COLO829 (cell line): ENCODE measurements around the gene FBLN5.
"Not testable (repeated sequence)": the region's sequence is repeated elsewhere in the genome, so short reads cannot be mapped to it uniquely, and the experiment has no call there.

ENCODE experiments used
- DNase-seq: peaks from one replicate; pipeline ENCODE4 v3.0.0; 2012; ENCODE audit warnings: low spot score

The FBLN5 gene

DNA sequence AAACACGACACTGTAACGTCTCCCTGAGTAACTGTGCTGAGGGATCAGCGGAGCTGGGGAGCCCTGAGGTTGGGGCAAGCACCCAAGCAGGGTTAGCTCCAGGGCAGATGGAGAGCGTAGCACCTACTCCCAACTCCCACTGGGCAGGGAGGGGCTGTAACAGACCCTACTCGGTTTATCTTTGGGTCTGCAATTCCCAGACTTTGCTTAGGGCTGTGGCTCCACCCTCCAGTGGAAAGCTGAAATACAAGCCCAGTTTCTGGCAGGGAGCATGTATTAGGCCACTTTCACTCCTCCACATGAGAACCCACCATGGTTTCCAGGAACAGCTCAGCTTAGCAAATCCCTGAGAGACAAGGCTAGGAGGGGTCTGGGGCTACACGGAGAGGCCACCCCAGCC lies 62.8 kb downstream of the FBLN5 start:
- no peak for DNase-seq

GRCh38 chr14:91883753-91884152 lies 63.7 kb downstream of the FBLN5 start:
- DNase-seq, result no peak

DNA sequence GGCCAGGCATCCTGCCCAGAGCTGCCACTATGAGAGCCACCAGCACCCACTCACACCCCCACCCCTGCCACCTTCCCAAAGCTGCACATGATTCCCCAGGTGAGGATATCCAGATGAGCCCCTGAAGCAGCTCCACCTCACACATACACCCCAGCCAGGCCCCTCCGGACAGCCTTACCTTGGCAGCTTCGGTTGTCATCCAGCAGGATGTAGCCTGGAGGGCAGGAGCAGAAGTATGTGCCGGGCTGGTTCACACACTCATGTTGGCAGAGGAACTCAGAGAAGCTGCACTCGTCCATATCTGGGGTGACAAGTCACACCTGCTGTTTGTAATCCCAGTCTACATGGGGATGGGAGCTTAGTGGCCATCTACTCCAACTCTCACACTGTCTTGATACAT lies 64.7 kb downstream of the FBLN5 start:
- no peak for DNase-seq

GRCh38 chr14:91882369-91882768 lies 65.1 kb downstream of the FBLN5 start:
- DNase-seq, result no peak

- no peak for DNase-seq
Observed at GRCh38 chr14:91879196-91879595, 68.3 kb downstream of the FBLN5 start.

DNA sequence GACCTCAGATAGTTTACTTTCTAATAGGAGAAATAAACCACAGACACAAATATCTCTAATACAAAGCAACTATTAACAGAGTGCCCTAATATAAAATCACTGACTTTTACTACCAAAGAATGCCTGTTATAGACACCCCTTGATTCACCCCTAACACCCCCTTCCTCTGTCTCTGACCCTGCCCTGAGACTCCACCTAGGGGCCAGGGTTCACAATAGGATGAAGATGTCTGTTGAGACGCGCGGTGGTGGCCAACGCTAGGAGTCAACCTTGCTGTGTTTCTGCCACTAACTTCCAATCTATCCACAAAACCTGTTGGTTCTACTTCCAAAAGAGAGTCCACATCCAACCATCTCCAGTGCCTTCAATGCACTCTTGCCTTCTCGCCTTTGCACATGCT lies 69.2 kb downstream of the FBLN5 start:
- no peak for DNase-seq

GRCh38 chr14:91877376-91877915 lies 70.0 kb downstream of the FBLN5 start:
- DNase-seq, result no peak

DNA sequence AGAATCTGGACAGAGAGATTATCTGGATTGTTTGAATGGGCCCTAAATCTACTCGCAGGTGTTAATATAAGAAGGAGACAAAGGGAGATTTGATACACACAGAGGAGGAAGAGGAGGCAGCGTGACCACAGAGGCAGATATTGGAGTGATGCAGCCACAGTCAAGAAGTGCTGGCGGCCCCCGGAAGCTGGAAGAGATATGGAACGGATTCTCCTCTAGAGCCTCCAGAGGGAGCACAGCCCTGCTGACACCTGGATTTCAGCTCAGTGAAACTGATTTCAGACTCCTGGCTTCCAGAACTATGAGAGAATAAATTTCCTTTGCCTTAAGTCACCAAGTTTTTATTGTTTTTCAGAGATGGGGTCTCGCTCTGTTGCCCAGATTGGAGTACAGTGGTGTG lies 71.0 kb downstream of the FBLN5 start:
- no peak for DNase-seq

GRCh38 chr14:91875525-91876286 lies 71.8 kb downstream of the FBLN5 start:
- no peak for DNase-seq

GRCh38 chr14:91873471-91874415 lies 73.8 kb downstream of the FBLN5 start:
- DNase-seq, result no peak

DNA sequence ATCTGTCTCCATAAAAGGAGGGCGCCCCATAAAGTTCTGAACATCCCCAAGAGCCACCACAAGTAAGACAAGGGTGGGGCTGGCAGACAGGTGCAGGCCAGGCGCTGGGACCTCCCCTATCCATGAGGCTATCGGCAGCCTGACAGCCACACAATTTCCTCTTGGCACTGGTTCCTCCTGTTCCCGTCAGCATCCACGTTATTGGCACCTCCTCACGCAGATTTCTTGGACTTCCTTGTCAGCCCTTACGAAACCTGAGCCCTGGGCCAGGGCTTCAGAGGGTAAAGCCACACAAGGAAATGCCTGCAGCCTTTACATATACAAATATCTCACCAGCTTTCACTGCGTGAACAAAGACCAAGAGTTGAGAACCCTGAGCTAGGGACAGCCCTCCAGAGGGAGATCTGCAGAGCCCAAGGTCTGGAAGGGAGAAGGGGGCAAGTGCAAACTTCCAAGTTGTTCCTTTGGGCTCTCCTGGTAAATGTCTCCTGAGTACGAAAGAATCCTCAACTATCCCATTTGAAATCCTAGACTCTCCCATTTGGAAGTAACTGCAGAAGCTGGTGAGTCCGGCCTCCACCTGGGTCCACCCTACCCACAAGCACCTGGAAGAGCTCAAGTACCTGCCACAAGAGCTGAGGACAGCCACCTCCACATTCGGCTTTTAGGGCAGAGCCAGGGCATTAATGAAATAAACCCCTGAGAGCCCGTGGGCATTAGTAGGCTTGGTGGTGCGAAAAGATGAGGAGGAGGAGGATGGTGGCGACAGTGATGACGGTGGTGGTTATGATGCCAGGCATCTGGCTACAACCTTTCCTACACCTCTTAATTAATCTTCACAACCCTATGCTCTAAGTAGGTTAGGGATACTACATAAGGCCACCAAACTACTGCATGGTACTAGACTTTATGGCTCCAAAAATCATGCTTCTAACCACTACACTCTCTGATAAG lies 74.7 kb downstream of the FBLN5 start:
- no peak for DNase-seq

DNA sequence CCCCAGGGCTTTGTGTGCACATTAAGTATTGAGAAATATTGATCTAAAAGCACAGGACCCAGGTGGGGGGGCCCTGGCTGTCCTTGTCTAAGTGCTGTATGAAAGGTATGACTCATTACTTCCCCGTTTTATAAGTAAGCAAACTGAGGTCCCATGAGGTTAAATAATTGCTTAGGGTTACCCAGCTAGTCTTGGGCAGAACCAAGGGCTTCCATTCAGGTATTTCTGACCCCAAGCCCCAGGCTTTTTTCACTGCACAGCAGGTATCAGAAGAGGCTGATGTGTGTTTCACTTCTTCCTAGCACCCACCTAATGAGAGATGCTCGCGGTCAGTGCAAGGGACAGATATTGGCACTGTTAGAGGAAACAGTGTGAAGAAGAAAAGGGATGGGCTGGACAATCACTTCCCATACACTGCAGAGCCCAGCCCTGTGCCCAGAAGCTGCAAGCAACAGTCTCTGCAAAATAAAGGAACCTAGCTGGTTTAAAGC lies 75.4 kb downstream of the FBLN5 start:
- DNase-seq, result no peak

GRCh38 chr14:91871401-91871800 lies 76.1 kb downstream of the FBLN5 start:
- DNase-seq, result not testable (repeated sequence)

DNA sequence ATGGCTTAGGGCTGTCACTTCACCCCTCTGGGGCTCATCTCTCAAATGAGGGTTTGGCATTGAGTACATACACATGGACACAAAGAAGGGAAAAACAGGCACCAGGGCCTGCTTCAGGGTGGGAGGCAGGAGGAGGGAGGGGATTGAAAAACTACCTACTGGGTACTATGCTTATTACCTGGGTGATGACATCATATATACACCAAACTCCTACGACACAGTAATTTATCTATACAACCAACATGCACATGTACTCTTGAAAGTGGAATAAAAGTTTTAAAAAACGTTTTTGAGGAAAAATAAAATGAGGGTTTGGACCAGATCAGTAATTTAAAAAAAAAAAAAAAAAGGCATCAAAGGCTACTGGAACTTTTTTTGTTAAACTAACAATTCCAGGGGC lies 76.6 kb downstream of the FBLN5 start:
- DNase-seq, result no peak

DNA sequence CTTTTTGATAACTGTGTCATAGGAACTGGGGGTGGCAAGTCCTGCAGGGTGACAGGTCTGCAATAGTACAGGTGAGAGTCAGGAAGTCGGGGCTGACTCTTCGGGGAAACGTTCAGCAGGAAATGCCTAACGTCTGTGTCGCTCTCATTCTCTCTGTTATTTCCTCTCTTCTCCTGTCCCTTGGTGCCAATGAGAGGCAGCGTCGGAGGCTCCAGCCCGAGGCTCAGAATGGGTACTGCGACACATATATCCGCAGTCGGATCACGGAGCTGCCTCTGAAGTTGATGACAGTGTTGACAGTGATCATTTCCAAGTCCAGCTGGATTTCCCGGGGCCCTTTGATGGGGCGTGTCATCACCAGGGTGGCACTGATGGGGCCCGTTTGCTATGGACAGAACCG lies 77.5 kb downstream of the FBLN5 start:
- DNase-seq, result no peak

DNA sequence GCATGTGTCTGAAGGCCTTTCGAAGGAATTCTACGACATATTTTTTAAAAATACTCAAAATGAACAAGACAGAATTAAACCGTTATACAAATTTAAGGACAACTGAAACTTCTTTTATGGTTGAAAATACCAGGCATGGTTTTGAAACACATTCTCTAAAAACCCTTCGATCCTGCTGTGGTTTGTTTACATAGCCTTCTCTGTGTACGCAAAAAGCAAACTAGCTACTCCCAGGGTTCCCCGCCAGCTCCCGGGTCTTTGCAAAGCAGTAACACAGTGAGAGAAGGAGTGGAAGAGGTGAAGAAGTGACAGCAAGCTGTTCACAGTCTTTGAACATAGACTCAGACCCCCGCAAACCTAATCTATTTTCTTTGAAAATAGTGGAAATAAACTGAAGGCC lies 77.9 kb downstream of the FBLN5 start:
- DNase-seq, result no peak

GRCh38 chr14:91867316-91867988 lies 80.0 kb downstream of the FBLN5 start, which contains the start of gene TC2N:
TC2N (minus strand) TSS chr14:91867536; CDS start chr14:91813769, 53,767 bp downstream.
- no peak for DNase-seq

DNA sequence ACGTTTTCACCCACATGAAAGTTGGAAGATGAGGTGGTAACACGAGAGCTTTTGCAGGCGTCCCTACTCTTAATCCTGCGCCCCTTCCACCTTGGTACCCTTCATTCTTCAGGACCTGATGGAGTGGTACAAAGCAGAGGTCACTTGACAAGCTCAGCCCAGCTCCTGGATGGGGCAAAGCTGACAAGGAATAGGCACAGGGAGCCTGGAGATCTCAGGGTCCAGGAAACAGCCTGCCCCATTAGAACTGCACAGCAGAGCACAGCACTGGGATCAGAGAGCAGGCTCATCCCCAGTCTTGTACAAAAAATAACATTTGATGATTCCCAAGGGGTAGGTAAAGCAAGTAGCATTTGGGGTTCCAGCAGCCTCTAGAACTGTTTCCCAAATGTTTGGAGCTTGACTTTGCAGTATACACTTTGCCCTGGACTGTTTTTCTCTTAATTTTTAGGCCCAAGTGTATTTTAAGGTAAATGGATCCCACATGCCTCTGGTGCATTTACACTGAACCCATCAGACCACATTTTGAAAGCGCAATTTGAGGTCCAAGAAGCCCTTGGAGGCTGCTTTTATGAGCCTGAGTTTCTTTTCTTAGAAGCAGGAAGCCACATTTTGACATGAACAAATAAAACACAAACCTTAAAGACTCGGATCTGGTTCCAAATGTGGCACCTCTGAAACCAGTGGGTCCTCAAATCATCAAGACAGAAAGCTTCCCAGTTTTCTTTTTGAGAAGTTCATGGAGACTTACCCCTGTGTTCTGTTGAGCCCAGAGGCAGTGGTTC lies 80.8 kb downstream of the FBLN5 start:
- DNase-seq, result no peak

GRCh38 chr14:91866061-91866460 lies 81.4 kb downstream of the FBLN5 start:
- DNase-seq, result no peak

DNA sequence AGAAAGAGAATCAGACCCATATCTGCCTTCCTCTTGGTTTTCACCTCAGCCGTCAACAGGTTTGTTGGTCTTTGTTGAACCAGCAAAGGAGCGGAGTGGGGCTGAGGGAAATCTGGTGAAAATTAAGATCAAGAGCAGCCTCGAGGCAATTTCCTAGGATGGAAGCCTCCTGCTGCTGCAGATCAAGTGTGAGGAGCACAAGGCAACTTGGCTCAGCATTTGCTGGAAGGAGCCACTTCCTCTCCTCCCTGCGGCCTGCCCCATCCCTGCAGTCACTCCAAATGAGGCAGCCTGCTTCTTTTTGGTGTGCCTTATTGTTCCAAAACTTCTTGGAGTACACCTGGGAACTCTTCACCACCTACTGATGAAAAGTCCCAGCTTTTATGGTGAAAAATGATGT lies 85.1 kb downstream of the FBLN5 start:
- DNase-seq, result no peak
